ENCODE measurements around the gene DRD4. TPM values are rescaled to one million over a fixed set of nuclear protein-coding genes. Genes with fewer than 3 reads are reported as not detected.

The DRD4 gene
- polyA plus RNA-seq, 3 donors, result 0.13 TPM; not detected in 2

GRCh38 chr11:660681-661444 lies 23.8 kb downstream of the DRD4 start:
- Histone ChIP-seq H4K20me1 (ENCODE audit: insufficient read depth, low read length) (peaks cover 16% of the 10 kb centered on the region), H3K9me3 (replicated peaks in 1 of 2; ENCODE audit: control insufficient read depth in 1 of 2, insufficient read depth in 1 of 2, low read length in 2 of 2) (no peaks in the 10 kb centered on the region), H3K79me2 (ENCODE audit: insufficient read depth, low read length) (peaks cover 5% of the 10 kb centered on the region), H3K27ac (ENCODE audit: low read depth in 1 of 2, low read length in 2 of 2) (no peak overlapping the region), H2AFZ (ENCODE audit: insufficient read depth, low read depth, low read length, poor library complexity, severe bottlenecking) (no peak overlapping the region), H3K9ac (ENCODE audit: insufficient read depth, low read length, poor library complexity, severe bottlenecking) (no peak overlapping the region), H3K4me1 (ENCODE audit: control insufficient read depth in 1 of 2, insufficient read depth in 2 of 2, low read length in 2 of 2) (no peaks in the 10 kb centered on the region), H3K4me3 (replicated peaks in 1 of 3; ENCODE audit: low read depth in 2 of 3, low read length in 3 of 3) (no peak overlapping the region), H3K27me3 (ENCODE audit: control insufficient read depth in 2 of 2, insufficient read depth in 2 of 2, low read length in 2 of 2) (no peaks in the 10 kb centered on the region), H3K4me2 (replicated peaks; ENCODE audit: extremely low read depth, low read length, poor library complexity, severe bottlenecking) (no peak overlapping the region), H3K36me3 (replicated peaks in 1 of 2; ENCODE audit: control insufficient read depth in 1 of 2, insufficient read depth in 2 of 2, low read length in 2 of 2) (peaks cover 58 to 76% of the 10 kb centered on the region in 2 donors)
- Mint-ChIP-seq H3K4me1 (peaks cover 3% of the 10 kb centered on the region), H3K9me3 (peaks cover 0 to 2% (median 0%) of the 10 kb centered on the region in 7 donors), H3K27me3 (ENCODE audit: low read depth in 3 of 3) (peaks cover 2 to 5% (median 3%) of the 10 kb centered on the region in 3 donors), H3K4me3 (no peak overlapping the region), H3K36me3 (peaks cover 44 to 86% of the 10 kb centered on the region in 2 donors), H3K27ac (no peak overlapping the region)
- WGBS (ENCODE audit: insufficient coverage), result 97% methylated on average over 17 of the region's 19 CpGs
- TF ChIP-seq, protein P1, sequence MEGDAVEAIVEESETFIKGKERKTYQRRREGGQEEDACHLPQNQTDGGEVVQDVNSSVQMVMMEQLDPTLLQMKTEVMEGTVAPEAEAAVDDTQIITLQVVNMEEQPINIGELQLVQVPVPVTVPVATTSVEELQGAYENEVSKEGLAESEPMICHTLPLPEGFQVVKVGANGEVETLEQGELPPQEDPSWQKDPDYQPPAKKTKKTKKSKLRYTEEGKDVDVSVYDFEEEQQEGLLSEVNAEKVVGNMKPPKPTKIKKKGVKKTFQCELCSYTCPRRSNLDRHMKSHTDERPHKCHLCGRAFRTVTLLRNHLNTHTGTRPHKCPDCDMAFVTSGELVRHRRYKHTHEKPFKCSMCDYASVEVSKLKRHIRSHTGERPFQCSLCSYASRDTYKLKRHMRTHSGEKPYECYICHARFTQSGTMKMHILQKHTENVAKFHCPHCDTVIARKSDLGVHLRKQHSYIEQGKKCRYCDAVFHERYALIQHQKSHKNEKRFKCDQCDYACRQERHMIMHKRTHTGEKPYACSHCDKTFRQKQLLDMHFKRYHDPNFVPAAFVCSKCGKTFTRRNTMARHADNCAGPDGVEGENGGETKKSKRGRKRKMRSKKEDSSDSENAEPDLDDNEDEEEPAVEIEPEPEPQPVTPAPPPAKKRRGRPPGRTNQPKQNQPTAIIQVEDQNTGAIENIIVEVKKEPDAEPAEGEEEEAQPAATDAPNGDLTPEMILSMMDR (IDR thresholded peaks at IDR 0.05), result no peak
- DNase-seq, result no peak
- intact Hi-C loops (cut with micrococcal nuclease), result loop anchor here in 1 of 2 donors (5.0 kb wide), 1 partner anchor 61 kb away; no protein-coding TSS in a partner anchor

- no peak overlapping the region for H3K27ac ChIP-seq (ENCODE audit: low read depth in 1 of 2, low read length in 2 of 2)
- TF ChIP-seq, protein P1 (IDR thresholded peaks at IDR 0.05), result peak; percentile 85
- no peak overlapping the region for H3K4me2 ChIP-seq (replicated peaks; ENCODE audit: extremely low read depth, low read length, poor library complexity, severe bottlenecking)
- Mint-ChIP-seq H3K36me3 (peaks cover 51 to 84% of the 10 kb centered on the region in 2 donors), H3K27ac (peak overlapping the region in 1 of 7 donors; percentile 30), H3K9me3 (peaks cover 0 to 2% (median 0%) of the 10 kb centered on the region in 7 donors), H3K4me3 (no peak overlapping the region), H3K27me3 (ENCODE audit: low read depth in 3 of 3) (peaks cover 2 to 4% (median 3%) of the 10 kb centered on the region in 3 donors), H3K4me1 (peaks cover 5% of the 10 kb centered on the region)
- DNase-seq, result peak; percentile 46 to 57 (median 48)
- no peaks in the 10 kb centered on the region for H3K4me1 ChIP-seq (ENCODE audit: control insufficient read depth in 1 of 2, insufficient read depth in 2 of 2, low read length in 2 of 2)
- H3K79me2 ChIP-seq (ENCODE audit: insufficient read depth, low read length), result peaks cover 5% of the 10 kb centered on the region
- H2AFZ ChIP-seq (ENCODE audit: insufficient read depth, low read depth, low read length, poor library complexity, severe bottlenecking), result no peak overlapping the region
- H3K27me3 ChIP-seq (ENCODE audit: control insufficient read depth in 2 of 2, insufficient read depth in 2 of 2, low read length in 2 of 2), result no peaks in the 10 kb centered on the region
- no peak overlapping the region for H3K4me3 ChIP-seq (replicated peaks in 1 of 3; ENCODE audit: low read depth in 2 of 3, low read length in 3 of 3)
- intact Hi-C loops (cut with micrococcal nuclease), result loop anchor here (1.0 to 5.0 kb wide), 3 partner anchors 60 to 102 kb away; no protein-coding TSS in a partner anchor
- H3K9ac ChIP-seq (ENCODE audit: insufficient read depth, low read length, poor library complexity, severe bottlenecking), result no peak overlapping the region
- 77% methylated on average over 13 of the region's 15 CpGs for WGBS (ENCODE audit: insufficient coverage)
- H4K20me1 ChIP-seq (ENCODE audit: insufficient read depth, low read length), result peaks cover 16% of the 10 kb centered on the region
- H3K9me3 ChIP-seq (replicated peaks in 1 of 2; ENCODE audit: control insufficient read depth in 1 of 2, insufficient read depth in 1 of 2, low read length in 2 of 2), result no peaks in the 10 kb centered on the region
- peaks cover 56 to 72% of the 10 kb centered on the region in 2 donors for H3K36me3 ChIP-seq (replicated peaks in 1 of 2; ENCODE audit: control insufficient read depth in 1 of 2, insufficient read depth in 2 of 2, low read length in 2 of 2)
Measured at GRCh38 chr11:662689-663274, 25.7 kb downstream of the DRD4 start.
